GM21381 (cell line): Measurements from ENCODE around the gene TLE5.
"Not testable (repeated sequence)": the region's sequence is repeated elsewhere in the genome, so short reads cannot be mapped to it uniquely, and the experiment has no call there.

Experiments used
- ATAC-seq: cut with Tn5 transposase; IDR thresholded peaks from one replicate; pipeline ENCODE4 v1.9.1; 2021; ENCODE audit warnings: mild to moderate bottlenecking, moderate library complexity; ENCODE audit not compliant: unreplicated experiment

Gene TLE5

DNA sequence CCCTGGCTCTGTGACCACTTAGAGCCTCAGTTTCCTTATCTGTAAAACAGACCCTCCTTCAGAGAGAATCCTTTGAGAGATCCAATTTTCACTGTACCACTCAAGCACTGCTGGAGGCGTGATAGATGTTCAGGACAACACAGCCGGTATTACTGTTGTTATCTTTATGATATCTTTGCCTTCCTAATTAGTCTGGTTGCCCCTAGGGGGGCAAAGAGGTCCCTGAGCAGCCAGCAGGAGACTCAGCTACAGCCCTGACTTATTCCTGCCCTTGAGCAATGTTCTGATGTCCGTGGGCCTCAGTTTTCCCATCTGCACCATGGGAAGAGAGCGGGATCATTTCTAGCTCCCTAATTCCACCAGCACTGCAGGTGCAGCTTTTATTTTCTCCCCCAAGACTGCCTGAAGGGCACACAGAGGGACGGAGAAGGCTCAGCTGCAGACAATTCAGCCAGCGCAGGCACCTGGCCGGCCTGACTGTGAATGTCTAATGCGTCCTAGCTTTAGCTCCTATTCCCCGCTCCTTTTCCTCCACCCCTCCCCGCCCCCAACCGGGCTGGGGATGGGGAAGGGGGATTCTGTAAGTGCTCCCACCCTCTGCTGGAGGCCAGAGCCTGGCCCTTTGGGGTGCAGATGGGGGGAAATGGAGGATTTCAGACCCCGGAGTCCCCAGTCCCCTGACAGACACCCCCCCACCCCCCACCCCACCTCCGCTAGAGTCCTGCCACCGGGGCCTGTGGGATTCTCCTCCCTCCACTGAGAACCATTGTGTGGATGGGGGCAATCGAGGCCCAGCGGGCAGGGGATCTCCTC, 16.2 kb downstream of the TLE5 start:
- no peak for ATAC-seq

DNA sequence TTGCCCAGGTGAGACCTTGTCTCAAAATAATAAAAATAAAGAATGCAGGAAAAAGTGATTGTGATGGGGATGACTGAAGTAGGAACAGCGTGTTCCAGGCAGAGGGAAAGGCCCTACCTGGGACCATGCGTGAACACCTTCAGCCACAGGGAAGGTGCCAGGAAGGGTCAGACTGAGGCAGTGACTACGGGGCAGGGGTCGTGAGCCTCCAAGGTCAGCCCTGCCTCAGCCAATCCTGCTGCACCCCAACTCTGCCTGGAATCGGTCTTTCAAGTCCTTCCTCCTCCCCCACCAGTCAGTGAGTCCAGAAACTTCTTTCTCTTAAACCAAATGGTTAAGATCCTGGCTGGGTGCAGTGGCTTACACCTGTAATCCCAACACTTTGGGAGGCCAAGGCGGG, 17.1 kb downstream of the TLE5 start:
- ATAC-seq, result no peak

DNA sequence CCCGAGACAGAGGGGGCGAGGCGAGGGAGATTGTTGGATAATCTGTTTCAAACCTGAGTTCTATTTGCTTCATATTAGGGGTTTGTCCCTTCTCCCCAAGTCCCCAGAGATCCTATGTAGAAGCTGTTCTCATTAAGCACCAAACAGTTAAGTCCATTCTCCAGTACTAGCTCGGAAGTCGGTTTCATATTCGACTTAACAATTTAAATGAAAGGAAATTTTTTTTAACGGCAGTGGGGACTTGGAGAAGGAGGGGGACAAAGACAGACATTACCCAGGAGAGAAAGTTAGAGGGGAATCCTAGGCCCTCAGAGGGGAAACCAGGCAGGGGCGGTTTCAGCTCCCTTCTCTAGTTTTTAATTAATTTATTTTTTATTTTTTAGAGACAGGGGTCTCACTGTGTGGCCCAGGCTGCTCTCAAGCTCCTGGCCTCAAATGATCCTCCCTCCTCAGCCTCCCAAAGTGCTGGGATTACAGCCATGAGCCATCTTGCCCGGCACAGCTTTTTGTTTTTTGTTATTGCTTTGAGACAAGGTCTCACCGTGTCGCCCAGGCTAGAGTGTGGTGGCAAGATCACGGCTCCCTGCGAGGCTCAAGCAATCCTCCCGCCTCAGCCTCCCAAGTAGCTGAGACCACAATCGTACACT, 19.6 kb downstream of the TLE5 start:
- ATAC-seq, result no peak

DNA sequence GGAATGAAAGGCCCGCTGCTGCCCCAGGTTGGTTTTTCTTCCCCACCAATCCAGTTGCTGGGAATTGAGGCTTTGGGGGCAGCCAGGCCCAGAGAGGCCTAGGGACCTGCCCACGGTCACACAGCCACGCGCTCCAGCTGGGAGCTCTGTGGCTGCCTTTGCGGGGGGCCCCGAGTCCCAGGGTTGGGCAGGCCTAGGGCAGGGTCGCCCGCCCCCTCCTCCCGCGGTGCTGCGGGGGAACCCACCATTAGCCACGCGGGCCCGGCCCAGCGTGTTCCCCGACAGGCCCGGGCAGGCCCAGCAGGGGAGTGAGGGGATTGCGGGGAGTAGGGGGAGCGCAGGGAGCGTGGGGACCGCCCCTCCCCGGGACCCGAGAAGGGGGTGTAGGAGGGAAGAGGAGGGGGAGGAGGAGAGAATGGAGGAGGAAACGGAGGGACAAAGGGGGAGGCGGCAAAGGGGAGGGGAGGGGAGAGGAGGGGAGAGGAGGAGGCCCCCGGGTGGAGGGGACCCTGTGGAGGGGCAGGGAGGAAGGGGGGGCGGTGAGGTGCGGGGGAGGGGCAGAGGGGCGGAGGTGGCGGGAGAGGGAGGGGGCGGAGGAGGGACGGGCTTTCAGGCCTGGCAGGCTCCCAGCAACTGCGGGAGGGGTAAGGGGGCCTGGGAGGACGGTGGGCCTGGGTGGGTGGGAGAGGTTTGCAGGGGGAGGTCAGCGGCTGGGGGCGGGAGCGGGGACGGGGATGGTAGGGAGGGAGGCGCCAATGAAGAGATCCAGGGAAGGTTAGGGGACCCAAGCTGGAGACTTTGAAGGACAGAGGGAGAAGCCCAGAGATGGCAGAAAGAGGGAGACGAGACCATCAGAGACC, 20.3 kb downstream of the TLE5 start:
- ATAC-seq, result no peak

DNA sequence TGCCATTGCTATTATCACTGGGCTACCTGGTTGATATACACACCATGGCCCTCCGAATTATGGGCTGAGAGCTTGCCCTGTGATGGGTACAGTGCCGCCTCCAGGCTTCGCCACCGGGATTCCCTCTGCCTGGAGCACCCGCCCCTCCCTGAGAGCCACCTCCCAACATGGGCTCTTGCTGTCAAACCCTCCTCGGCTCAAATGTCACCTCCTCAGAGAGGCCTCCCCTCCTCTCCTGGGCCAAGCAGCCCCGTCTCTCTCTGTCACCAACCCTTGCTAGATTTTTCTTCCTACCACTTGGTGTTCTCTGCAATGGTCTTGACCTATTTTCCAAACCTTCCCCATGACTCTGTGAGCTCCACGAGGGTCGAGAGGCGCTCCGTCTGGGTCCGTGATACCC, 21.0 kb downstream of the TLE5 start:
- no peak for ATAC-seq

DNA sequence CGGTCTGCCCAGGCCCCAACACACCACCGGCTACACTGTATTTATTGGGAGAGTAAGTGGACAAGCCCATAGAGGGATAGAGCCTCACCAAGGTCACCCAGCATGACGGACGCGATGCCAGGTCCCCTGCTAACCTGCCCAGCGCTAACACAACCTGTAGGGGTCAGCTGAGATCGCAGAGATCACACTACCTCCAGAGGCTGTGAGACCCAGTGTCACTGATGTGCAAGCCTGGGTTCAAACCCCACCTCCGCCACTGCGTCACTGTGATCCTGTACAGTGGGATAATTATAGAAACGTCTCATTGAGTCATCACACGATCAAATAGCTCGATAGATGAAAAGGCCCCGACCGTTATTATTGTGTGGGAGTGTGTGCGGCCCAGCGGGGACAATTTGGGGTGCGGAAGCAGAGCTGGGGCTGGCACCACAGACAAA, 22.6 kb downstream of the TLE5 start:
- no peak for ATAC-seq

DNA sequence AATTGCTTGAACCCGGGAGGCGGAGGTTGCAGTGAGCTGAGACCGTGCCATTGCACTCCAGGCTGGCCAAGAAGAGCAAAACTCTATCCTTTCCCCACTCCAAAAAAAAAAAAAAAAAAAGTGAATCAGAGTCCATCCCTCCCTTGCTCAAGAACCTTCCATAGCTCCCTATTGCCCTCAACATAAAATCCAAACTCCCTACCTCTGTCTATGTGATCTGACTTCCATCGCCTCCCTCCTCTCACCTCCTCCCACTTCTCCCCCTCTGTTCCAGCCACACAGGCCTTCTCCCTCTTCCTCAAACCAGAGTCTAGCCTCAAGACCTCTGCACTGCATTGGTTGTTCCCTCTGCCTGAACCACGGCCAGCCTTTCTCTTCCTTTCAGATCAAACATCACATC, 23.2 kb downstream of the TLE5 start:
- ATAC-seq, result no peak

DNA sequence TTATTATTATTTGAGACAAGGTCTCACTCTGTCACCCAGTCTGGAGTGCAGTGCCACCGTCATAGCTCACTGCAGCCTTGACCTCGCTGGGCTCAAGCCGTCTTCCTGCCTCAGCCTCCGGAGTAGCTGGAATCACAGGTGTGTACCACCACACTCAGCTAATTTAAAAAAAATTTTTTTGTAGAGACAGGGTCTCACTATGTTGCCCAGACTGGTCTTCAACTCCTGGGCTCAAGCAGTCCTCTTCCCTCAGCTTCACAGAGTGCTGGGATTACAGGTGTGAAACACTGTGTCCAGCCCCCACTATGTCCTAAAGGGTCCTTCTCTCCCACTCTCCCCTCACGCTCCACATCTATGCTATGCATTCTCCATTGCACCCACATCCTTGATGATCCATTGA, 24.1 kb downstream of the TLE5 start:
- ATAC-seq, result no peak

DNA sequence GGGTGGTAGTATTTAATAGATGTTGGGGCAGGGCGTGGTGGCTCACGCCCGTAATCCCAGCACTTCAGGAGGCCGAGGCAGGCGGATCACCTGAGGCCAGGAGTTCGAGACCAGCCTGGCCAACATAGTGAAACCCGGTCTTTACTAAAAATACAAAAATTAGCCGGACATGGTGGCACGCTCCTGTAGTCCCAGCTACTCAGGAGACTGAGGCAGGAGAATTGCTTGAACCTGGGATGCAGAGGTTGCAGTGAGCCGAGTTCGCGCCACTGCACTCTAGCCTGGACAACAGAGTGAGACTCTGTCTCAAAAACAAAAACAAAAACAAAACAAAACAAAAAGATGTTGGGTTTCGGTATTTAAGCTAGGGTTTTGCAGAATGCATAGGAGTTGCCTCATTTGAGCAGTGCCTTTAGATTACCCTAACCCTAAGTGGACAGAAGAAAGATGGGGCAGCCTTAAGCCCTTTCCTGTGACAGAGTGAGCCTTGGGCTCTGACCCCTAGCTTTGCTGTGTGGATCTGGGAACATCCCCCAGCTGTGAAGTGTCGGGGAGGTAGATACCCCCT, 25.2 kb downstream of the TLE5 start:
- not testable (repeated sequence) for ATAC-seq

DNA sequence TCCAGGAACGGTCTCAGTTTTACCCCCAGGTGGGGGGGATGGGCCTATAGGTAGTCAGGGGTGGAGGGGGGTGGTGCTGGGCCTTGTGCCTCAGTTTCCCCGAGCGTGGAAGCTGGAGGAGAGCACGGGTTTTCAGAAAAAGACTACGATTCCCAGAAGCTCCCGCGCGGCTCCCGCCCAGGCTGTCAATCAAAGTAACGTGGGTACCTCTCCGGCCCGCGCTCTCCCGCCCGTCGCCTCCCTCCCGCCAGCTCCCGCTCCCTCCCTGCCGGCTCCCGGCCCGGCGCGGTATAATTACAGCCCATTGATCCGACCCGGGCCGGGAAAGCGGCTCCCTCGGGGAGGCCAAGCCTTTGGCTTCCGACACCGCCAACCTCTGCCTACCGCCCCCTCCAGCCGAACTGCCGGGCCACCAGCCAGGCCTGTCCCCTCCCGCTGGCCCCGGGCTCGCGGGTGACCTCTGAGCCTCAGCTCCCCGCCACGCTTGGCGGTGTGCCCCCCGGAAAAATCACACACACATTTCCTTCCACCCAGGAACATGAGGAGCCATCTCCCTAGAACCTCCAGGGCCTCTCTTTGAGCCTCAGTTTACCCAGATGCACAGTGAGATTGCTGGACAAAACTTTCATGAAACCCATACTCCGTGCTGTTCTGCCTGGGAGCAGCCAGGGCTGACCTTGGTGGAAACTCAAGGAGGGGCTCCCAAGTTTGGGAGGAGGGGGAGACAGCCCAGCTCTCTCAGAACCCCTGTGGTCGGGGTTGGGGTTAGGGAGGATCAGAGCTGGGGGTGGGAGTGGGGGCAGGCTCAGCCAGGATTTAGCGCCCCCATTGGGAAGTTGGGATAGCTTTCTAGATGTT, 25.9 kb downstream of the TLE5 start:
- peak; percentile 45 for ATAC-seq

DNA sequence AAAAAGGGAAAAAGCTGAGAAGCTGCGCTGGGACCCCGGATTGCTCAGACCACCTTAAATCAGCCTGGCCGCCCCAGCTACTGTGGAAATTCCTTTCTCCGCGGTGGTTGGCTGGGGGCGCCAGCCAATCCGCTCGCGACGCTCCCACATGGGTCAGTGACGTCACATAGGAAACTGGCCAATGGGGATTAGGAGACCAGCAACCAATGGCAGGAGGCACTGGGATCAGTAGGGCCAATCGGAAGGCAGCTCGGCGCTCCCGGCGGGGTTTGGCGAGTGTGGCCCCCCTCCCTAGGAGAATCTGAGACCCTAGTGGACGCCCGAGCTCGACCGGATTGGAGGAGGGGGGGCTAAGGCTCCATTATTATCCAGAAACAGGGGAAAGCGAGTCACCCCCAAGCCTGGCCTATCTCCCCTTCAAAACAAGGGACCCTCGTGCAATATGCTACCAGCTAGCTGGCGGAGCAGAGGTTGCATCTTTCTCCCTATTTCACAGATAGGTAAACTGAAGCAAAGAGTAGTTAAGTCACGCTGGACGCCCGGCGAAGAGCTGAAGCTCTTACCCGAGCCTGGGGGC, 26.7 kb downstream of the TLE5 start:
- peak; percentile 79 for ATAC-seq

DNA sequence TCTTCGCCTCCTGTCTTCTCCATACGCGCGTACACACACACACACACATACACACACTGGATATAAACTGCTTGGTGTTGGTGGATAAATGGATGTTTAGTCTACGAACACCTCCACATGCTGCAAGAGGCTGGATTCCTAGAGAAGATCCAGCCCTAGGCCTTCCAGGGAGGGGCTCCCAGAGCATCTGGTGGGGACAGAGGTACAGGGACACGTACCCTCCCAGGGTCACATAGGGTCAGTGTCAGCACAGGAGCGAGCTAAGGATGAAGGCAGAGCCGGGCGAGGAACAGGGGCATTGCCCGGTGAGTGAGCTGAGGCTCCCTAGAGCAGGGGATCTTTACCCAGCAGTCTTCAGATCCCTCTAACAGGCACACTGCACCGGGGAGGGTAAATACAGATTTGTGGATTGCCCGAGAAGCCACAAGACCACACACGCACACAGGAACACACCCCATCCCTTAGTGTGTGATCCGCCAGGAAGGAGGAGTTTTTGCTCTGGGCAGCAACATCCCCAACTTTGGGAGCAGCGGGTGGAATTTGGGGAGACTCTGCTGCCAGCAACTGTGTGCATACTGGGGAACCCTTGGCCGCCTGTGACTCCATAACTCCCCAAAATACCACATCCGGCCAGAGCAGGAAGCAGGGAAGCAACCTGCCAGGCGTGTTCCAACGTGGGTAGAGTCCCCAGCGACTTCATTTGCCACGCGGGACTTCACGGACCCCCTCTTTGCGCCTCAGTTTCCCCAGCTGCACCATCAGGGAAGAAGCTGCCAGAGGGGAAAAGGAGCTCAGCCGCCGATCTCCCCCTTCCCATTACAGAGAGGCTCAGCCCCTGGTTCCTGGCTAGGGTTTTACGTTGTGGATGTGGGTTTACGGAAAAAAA, 27.4 kb downstream of the TLE5 start:
- peak; percentile 8 for ATAC-seq

DNA sequence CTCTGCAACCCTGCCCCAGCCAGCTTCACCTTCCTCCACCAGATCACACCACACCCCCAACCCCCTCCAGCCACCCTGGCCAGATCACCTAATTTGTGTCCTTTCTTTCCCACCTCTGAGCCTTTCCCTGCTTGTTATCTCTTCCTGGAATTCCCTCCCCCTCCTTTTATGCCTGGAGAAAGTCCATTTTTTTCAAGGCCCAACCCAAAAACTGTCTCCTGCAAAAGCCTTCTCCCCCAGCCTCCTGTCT, 28.0 kb downstream of the TLE5 start:
- ATAC-seq, result no peak

DNA sequence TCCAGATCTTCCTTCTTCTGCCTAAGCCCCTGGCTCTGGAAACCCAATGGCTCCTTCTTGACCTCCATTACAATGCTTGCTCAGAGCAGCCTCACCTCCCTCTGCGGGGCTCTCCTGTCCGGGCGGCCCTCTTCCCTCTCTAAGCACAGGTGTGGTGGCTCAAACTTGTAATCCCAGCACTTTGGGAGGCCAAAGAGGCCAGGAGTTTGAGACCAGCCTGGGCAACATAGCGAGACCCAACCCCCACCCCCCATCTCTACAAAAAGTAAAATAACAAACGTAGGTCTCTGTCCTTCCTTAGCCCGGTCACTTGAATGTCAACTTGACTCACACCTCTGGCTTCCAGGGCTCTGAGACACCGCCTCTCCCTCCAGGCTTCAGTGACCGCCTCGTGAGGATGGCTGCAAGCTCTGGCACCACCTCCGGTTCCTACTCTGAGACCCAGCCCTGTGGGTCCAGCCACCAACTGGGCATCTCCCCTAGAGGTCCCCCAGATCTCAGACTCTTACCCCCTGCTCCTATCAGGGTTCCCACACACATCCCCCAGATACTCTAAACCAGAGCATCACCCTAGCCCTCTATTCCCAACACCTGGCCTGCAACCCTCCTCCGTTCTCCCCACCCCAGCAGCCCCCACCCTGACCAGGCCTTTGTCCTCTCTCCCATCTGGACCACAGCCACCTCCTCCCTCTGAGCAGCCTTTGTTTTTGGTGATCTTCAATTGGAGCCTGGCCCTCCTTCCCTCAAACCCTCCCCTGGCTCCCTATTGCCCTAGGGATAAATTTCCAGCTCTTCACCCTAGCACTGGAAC, 28.5 kb downstream of the TLE5 start:
- ATAC-seq, result no peak

DNA sequence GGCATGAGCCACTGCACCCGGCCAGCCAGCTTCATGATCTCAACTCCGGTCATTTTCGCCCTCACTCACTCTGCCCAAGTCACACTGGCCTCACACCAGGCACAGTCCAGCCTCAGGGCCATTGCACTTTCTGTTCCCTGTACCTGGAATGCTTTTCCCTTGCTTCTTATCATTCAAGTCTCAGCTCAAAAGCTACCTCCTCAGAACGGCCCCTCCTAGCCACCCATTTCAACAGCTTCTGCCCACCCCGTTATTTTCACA, 30.8 kb downstream of the TLE5 start:
- no peak for ATAC-seq

DNA sequence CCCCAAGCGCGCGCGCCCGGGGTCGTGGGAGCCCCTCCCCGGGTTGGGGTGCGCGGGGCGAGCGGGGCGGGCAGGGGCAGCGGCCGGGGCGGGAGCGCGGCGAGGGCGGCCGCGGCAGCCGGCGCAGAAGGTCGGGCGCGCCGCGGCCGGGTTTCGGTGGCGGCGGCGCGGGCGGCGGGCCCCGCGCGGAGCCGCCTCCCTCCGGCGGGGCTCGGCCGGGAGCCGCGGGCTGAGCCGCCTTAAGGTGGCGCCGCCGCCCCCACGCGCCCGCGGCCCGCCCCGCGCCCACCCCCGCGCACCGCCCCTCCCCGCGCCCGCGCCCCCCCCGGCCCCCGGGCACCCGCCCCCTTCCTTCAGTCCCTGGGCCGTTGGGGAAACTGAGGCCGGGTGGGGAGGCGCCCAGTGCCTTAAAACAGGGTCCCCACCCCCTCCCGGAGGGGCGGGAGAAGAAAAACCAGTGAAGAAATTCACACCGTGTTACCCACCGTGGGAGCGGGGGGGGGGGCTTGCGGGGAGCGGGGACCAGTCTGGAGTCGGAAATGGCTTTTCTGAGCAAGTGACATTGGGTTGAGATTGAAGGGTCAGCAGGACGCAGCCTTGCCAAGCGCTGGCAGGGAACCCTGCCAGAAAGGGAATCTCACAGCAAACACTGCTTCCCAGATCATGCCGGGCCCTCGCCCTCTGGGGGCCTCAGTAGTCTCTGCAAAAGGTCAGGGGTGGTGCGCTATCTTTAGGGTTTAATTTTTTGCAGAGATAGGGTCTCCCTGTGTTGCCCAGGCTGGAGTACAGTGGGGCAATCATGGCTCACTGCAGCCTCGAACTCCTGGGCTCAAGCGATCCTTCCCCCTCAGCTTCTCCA, 33.0 kb downstream of the TLE5 start, which contains the start of gene TLE2:
Gene TLE2, minus strand, starts transcription at position 216 of the 859 bp plus-strand sequence. CDS start 376 bp downstream, outside the sequence.
- no peak for ATAC-seq

DNA sequence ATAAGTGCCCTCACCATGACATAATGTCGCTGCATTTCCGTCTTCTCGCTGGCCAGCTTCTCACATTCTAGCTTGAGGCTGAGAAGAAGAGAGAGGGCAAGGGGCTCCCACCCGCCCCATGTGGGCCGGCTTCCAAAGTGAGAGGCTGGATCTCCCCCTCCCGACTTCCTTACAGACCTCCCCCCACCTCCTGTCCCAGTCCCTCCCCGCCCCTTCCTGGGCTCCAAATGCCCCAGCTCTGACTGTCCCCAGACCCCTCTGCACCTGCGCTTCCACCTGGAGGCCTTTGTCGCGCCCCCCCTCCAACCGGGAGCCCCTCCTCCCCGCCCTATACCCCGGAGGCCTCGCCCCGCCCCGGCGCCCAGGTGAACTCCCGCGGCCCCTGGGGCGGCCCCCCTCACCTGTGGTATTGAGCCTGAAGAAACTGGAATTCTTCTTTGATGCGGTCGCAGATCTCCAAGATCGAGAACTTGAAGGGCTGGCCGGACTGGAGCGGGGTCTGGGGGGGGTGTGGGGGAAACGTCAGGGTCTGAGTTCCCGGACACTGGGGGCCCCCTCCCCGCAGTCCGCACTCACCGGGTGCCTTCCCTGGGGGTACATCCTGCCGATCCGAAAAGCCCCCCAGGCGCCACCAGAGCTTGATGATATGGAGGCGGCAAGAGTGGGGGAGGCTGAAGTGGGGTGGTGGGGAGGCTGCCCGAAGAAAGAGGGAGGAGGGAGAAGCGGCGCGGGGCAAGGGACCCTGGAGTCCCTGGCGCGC, 33.8 kb downstream of the TLE5 start:
- no peak for ATAC-seq
